CD4-positive, alpha-beta T cell treated with Interleukin-21 for 1 hour (primary cell): ENCODE results near the gene RBFOX1.

Source experiments
- DNase-seq: peaks from one replicate; pipeline ENCODE4 v3.0.0-alpha.2; 2020

RBFOX1 gene

GRCh38 chr16:7422036-7422888 is 89.6 kb downstream of the RBFOX1 start:
- DNase-seq, result no peak

GRCh38 chr16:7423434-7424044 is 90.9 kb downstream of the RBFOX1 start:
- no peak for DNase-seq

GRCh38 chr16:7426161-7426560 is 93.5 kb downstream of the RBFOX1 start:
- no peak for DNase-seq

- no peak for DNase-seq
These were observed 99.1 kb downstream of the RBFOX1 start for GRCh38 chr16:7431723-7432122.

GRCh38 chr16:7436306-7436705 is 103.7 kb downstream of the RBFOX1 start:
- DNase-seq, result no peak

GRCh38 chr16:7437135-7437804 is 104.6 kb downstream of the RBFOX1 start:
- DNase-seq, result no peak

GRCh38 chr16:7437843-7438242 is 105.2 kb downstream of the RBFOX1 start:
- DNase-seq, result no peak

GRCh38 chr16:7438601-7439000 is 106.0 kb downstream of the RBFOX1 start:
- no peak for DNase-seq

- no peak for DNase-seq
These were observed 106.9 kb downstream of the RBFOX1 start for GRCh38 chr16:7439518-7439917.

- DNase-seq, result no peak
These were observed 108.3 kb downstream of the RBFOX1 start for GRCh38 chr16:7440886-7441400.

- DNase-seq, result no peak
These were observed 109.4 kb downstream of the RBFOX1 start for GRCh38 chr16:7442050-7442449.

- DNase-seq, result no peak
These were observed 110.5 kb downstream of the RBFOX1 start for GRCh38 chr16:7443142-7443541.

GRCh38 chr16:7443648-7444365 is 111.2 kb downstream of the RBFOX1 start:
- no peak for DNase-seq

GRCh38 chr16:7449306-7449705 is 116.7 kb downstream of the RBFOX1 start:
- no peak for DNase-seq

- DNase-seq, result no peak
These were observed 117.2 kb downstream of the RBFOX1 start for GRCh38 chr16:7449808-7450207.

GRCh38 chr16:7450440-7450839 is 117.8 kb downstream of the RBFOX1 start:
- no peak for DNase-seq

- no peak for DNase-seq
These were observed 119.4 kb downstream of the RBFOX1 start for GRCh38 chr16:7452090-7452489.

- no peak for DNase-seq
These were observed 123.6 kb downstream of the RBFOX1 start for GRCh38 chr16:7456211-7456610.

GRCh38 chr16:7458144-7458543 is 125.5 kb downstream of the RBFOX1 start:
- no peak for DNase-seq

- DNase-seq, result no peak
These were observed 137.7 kb downstream of the RBFOX1 start for GRCh38 chr16:7470344-7470743.

- DNase-seq, result no peak
These were observed 138.6 kb downstream of the RBFOX1 start for GRCh38 chr16:7471268-7471667.

- DNase-seq, result no peak
These were observed 149.4 kb downstream of the RBFOX1 start for GRCh38 chr16:7482032-7482431.
